GM21717 (cell line): ENCODE results near the gene GSTM3.
"Not testable (repeated sequence)": the region's sequence is repeated elsewhere in the genome, so short reads cannot be mapped to it uniquely, and the experiment has no call there.

Source experiments
- ATAC-seq: cut with Tn5 transposase; IDR thresholded peaks from one replicate; pipeline ENCODE4 v1.9.1; 2021; ENCODE audit warnings: mild to moderate bottlenecking, moderate library complexity; ENCODE audit not compliant: unreplicated experiment

Gene GSTM3

DNA sequence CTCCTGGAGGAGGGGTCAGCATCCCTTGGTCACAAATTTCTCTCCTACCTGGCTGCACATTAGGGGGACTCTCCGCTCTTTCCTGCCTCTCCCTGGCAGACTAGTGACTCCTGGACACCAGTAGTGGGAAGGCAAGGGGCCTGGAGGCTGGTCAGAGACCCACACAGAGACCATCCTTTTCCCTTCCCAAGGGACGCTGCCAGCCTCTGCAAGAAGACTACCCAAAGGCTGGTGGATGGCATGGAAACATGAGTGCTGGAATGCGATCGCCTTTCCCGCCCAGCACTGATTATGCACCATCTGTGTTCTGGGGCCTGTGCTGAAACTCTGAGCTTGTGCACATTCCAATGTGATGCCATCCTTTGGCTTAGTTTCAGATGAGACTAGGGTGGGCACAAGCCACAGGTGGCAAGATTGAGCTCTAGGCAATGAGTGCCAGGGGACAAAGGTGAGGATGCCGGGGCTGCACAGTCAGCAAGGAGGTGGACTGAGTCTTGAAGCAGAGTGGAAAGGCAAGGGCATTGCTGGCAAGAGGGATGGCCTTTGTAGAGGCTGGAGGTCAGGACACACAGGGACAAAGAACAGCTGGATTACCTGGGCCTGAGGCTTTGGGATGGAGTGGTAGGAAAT is 35.5 kb upstream of the GSTM3 start:
- no peak for ATAC-seq

DNA sequence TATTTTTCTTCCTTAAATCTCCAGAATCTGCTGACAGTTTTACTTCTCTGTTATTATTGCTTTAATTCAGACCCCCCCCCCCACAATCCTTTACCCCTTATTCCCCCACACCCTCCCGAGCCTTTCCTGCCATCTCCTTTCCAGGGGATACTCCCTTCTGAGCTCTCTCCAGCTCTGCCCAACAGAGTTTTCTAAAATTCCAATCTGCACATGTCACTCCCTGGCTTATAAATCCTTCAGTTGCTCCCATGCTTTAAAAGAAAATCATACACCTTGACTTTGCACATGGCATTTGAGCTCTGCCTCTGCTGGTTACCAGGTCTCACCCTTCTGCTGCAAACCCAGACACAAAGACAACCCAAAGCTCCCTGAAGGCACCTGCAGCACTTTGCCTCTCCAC is 34.6 kb upstream of the GSTM3 start:
- ATAC-seq: no peak

DNA sequence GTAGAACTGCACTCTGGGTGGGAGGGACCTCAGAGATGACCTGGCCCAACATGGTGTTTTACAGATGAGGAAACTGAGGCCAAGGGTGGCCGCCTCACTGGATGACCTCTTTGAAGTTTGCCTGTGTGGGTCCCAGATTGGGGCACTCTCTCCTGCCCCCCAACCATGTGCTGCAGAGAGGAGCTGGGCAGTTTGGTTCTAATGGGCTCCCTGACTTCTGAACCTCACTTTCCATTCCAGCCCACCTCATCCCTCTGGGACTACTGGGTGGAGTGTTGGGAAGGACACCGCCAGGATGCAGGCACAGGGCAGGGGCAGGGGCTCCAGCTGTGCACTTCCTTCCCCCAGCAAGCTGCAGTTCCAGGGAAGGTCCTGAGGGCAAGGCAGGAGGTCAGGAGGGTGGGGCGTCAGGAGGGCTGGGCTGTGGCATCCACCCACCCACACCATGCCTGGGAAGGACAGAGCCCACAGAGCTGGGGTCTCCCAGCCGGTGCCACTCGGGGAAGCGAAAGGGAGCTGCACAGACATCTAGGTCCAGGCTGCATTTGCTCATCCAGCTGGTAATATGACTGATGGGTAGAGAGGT is 33.2 kb upstream of the GSTM3 start:
- ATAC-seq: no peak

GRCh38 chr1:109773203-109773899 is 32.5 kb upstream of the GSTM3 start:
- peak; percentile 72 for ATAC-seq

GRCh38 chr1:109772658-109773202 is 31.9 kb upstream of the GSTM3 start:
- ATAC-seq: no peak

GRCh38 chr1:109771712-109772657 is 31.1 kb upstream of the GSTM3 start:
- no peak for ATAC-seq

- ATAC-seq: no peak
Observed at GRCh38 chr1:109770331-109771095, 29.7 kb upstream of the GSTM3 start.

- no peak for ATAC-seq
Observed at GRCh38 chr1:109769330-109770078, 28.7 kb upstream of the GSTM3 start.

GRCh38 chr1:109768820-109769219 is 28.0 kb upstream of the GSTM3 start:
- no peak for ATAC-seq

- ATAC-seq: no peak
Observed at GRCh38 chr1:109768335-109768650, 27.5 kb upstream of the GSTM3 start.

DNA sequence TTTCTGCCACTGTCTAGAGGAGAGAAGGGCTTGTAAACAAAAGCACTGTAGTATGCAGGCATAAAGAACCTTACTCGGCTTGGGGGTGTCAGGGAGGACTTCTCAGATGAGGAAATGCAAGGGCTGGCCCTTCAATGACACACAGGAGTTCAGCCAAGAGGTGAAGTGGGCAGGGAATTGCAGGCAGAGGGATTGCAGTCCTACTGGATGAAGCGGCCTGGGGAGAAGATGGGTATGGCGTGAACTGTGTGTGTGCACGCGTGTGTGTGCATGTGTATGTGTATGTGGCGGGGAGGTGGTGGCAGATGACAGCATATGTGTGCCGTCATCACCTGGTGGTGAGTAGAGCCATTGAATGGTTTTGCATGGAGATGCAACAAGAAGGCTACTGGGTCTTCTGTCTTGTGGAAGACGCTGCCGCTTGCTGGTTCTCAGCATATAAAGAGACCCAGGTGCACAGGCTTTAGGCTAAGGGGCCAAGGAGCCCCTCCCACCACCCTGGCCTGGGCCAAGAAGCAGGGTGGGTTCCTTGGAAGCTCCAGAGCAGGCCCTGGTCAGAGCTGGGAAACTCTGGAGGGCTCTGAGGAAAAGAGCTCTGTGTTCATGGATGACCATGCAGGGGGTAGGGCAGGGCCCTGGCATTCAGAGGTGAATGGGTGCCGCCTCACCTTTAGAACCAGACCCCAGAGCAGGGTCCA is 26.9 kb upstream of the GSTM3 start:
- no peak for ATAC-seq

GRCh38 chr1:109766991-109767636 is 26.3 kb upstream of the GSTM3 start:
- ATAC-seq: not testable (repeated sequence)

GRCh38 chr1:109765896-109766615 is 25.2 kb upstream of the GSTM3 start:
- no peak for ATAC-seq

GRCh38 chr1:109765483-109765815 is 24.6 kb upstream of the GSTM3 start:
- no peak for ATAC-seq

GRCh38 chr1:109764561-109765482 is 24.0 kb upstream of the GSTM3 start:
- no peak for ATAC-seq

DNA sequence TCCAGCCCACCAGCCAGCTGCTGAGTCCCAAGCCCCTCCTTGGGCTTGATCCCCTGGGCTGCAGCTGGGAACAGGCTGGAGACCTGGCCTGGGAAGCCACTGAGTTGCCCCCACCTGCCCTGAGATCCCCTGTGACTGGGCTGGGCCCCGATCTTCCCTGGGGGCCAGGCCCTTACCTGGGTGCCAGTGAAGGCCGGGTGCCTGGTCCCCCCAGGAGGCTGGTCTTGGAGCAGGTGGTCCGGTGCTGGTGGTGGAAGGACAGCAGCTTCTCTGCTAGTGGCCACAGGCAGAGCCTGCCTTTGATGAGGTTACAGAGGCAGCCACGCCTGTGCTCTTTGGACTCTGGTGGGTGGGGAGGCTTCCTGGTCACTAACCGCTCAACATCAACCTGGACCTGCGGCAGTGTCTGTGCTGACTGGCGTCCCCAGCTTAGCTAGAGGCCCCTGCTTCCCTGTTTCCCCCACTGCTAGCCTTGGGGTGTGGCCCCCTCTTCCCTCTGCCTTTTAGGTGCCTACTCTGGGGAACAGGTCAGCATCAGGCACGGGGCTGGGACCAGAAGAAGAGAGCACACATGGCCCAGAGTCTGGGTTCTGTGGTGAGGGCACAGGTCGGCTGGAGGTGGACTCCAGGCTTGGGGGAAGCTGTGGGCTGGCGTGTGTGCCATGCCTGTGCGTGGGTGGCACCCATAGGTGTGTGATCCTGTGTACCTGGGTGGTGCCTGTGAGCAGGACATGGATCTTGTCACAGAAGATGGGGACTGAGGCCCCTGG is 23.0 kb upstream of the GSTM3 start, which contains the start of gene EPS8L3:
Gene EPS8L3 (minus strand): TSS at position 278 of the 770 bp plus-strand sequence. CDS start 2,174 bp downstream, outside the sequence.
- no peak for ATAC-seq
